PC-3 (cell line): ENCODE results near the gene HYLS1.

Experiments
- CTCF ChIP-seq: fragments of 300-600 bp; sonication (generic); conservative IDR thresholded peaks from 2 replicates; pipeline ENCODE4 v1.5.1; 2017; ENCODE audit warnings: antibody characterized with exemption, low read depth, mild to moderate bottlenecking, low read length
- EZH2 ChIP-seq: fragments of 300-600 bp; sonication (generic); IDR thresholded peaks from one replicate; pipeline ENCODE4 v1.6.1; 2017; ENCODE audit warnings: antibody characterized with exemption, mild to moderate bottlenecking, low read length; ENCODE audit not compliant: unreplicated experiment
- EZH2phosphoT487 ChIP-seq: fragments of 300-600 bp; sonication (generic); IDR thresholded peaks from 2 replicates; pipeline ENCODE4 v1.6.1; 2018; ENCODE audit warnings: mild to moderate bottlenecking, antibody characterized with exemption, low read length, borderline replicate concordance

GRCh38 chr11:125901872-125902271, 14.4 kb downstream of the HYLS1 start:
- TF ChIP-seq CTCF: no peak
- no peak for TF ChIP-seq EZH2
- no peak for TF ChIP-seq EZH2phosphoT487
